ENCODE data around the gene DYRK1B.

- TF ChIP-seq POLR2A (IDR thresholded peaks at IDR 0.05) (no peak), CTCF (IDR thresholded peaks at IDR 0.05) (no peak)
Measured at GRCh38 chr19:39828654-39829032, 5.3 kb downstream of the DYRK1B start.

Data from heart left ventricle (tissue), 13 donors.